H1 (cell line): Measurements from ENCODE around the gene DNAJC2. TPM values are rescaled to one million over a fixed set of nuclear protein-coding genes. Genes with fewer than 3 reads are reported as not detected.

Experiments
- POLR2AphosphoS5 ChIP-seq: IDR thresholded peaks from 2 replicates; pipeline ENCODE4 v1.6.1; 2011; ENCODE audit warnings: low read depth, low read length
- SP1 ChIP-seq: IDR thresholded peaks from 2 replicates; pipeline ENCODE4 v1.6.1; 2011; ENCODE audit warnings: low read depth, low read length
- polyA plus RNA-seq, 7 experiments: library from polyadenylated mRNA; depleted of rRNA in 3 of 7; stranded (reverse) in 5 of 7; unstranded in 2 of 7; fragments of >200 nt in 5 of 7; fragments of 200-250 nt in 2 of 7; gene quantifications; 1 replicate in 5 of 7; 2 replicates in 1 of 7; 4 replicates in 1 of 7; pipeline versions ENCODE4 v1.2.1 to v1.2.3, GENCODE V29; 2011 to 2013; ENCODE audit warnings: missing spikeins in 2 of 7, mixed read lengths in 2 of 7
- total RNA-seq: library from RNA; stranded (reverse); fragmentation: NEBNext Ultra II Directional; extraction: Animal tissue kit (Norgen Biotek cat#: 25700); gene quantifications from 2 replicates; pipeline ENCODE4 v1.2.1, GENCODE V29; 2021

Gene DNAJC2
- total and polyA plus RNA-seq, 2 of the 8 experiments (the other 6 are each of a cell fraction or from before 2014, with no cell fraction given): 9.8 to 42.2 TPM

- TF ChIP-seq SP1 (no peak), POLR2AphosphoS5 (no peak)
Measured at GRCh38 chr7:103382032-103382402, 37.5 kb upstream of the DNAJC2 start (continued).
